HL-60 (cell line): ENCODE measurements around the gene SHKBP1.

Experiments
- DNase-seq, 2 experiments: peaks; one replicate each; pipeline ENCODE4 v3.0.0-alpha.2; 2010 to 2020; ENCODE audit warnings: low read depth in 1 of 2, low spot score in 1 of 2
- H3K27ac ChIP-seq: fragments of 250-450 bp; sonication (Bioruptor Pico); replicated peaks from 2 replicates; pipeline ENCODE4 v1.5.1; 2020; ENCODE audit warnings: mild to moderate bottlenecking, moderate library complexity
- H3K27me3 ChIP-seq: fragments of 250-450 bp; sonication (Bioruptor Pico); 2 replicates; pipeline ENCODE4 v1.5.1; 2021; ENCODE audit warnings: mild to moderate bottlenecking, moderate library complexity; ENCODE audit not compliant: insufficient read depth, poor library complexity, severe bottlenecking
- H3K4me3 ChIP-seq: replicated peaks from 2 replicates; pipeline ENCODE4 v1.5.1; 2011; ENCODE audit warnings: mild to moderate bottlenecking, control low read depth, low read length; ENCODE audit not compliant: insufficient read depth
- CTCF ChIP-seq: IDR thresholded peaks from one replicate; pipeline ENCODE4 v1.5.1; 2011; ENCODE audit warnings: low read length, control low read depth, inconsistent platforms; ENCODE audit not compliant: insufficient read depth
- GABPA ChIP-seq: IDR thresholded peaks from 2 replicates; pipeline ENCODE4 v1.6.1; 2012; ENCODE audit warnings: low read depth
- POLR2AphosphoS5 ChIP-seq: IDR thresholded peaks from 2 replicates; pipeline ENCODE4 v1.6.1; 2012; ENCODE audit warnings: low read depth
- SPI1 ChIP-seq: IDR thresholded peaks from 2 replicates; pipeline ENCODE4 v1.6.1; 2012; ENCODE audit warnings: low read depth, mild to moderate bottlenecking, borderline replicate concordance
- TF ChIP-seq, protein P1 (sequence below): IDR thresholded peaks from 2 replicates; pipeline ENCODE4 v1.6.1; 2012; ENCODE audit warnings: low read depth; ENCODE audit not compliant: insufficient replicate concordance

The SHKBP1 gene

DNA sequence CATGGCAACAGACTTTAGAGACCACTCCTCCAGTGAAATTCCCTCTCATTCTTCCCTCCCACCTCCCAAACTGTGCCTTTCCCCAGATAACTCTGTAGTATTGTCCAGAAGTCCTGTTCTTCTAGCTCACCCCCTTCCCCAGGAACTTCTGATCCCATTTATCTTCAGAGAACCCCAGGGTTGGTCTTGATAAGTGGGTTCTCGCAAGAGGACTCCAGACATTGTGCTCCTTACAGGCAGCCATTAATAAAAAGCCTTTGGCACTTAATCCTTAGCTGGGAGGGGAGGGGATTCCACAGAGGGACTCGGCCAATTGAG is 26.4 kb downstream of the SHKBP1 start:
- no peak overlapping the region for H3K4me3 ChIP-seq
- peaks cover 54% of the 10 kb centered on the region for H3K27me3 ChIP-seq
- H3K27ac ChIP-seq, result no peak overlapping the region
- TF ChIP-seq GABPA, result no peak
- TF ChIP-seq, protein P1, sequence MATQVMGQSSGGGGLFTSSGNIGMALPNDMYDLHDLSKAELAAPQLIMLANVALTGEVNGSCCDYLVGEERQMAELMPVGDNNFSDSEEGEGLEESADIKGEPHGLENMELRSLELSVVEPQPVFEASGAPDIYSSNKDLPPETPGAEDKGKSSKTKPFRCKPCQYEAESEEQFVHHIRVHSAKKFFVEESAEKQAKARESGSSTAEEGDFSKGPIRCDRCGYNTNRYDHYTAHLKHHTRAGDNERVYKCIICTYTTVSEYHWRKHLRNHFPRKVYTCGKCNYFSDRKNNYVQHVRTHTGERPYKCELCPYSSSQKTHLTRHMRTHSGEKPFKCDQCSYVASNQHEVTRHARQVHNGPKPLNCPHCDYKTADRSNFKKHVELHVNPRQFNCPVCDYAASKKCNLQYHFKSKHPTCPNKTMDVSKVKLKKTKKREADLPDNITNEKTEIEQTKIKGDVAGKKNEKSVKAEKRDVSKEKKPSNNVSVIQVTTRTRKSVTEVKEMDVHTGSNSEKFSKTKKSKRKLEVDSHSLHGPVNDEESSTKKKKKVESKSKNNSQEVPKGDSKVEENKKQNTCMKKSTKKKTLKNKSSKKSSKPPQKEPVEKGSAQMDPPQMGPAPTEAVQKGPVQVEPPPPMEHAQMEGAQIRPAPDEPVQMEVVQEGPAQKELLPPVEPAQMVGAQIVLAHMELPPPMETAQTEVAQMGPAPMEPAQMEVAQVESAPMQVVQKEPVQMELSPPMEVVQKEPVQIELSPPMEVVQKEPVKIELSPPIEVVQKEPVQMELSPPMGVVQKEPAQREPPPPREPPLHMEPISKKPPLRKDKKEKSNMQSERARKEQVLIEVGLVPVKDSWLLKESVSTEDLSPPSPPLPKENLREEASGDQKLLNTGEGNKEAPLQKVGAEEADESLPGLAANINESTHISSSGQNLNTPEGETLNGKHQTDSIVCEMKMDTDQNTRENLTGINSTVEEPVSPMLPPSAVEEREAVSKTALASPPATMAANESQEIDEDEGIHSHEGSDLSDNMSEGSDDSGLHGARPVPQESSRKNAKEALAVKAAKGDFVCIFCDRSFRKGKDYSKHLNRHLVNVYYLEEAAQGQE, result no peak
- TF ChIP-seq CTCF, result no peak
- no peak for TF ChIP-seq POLR2AphosphoS5
- TF ChIP-seq SPI1, result no peak
- DNase-seq, result no peak

DNA sequence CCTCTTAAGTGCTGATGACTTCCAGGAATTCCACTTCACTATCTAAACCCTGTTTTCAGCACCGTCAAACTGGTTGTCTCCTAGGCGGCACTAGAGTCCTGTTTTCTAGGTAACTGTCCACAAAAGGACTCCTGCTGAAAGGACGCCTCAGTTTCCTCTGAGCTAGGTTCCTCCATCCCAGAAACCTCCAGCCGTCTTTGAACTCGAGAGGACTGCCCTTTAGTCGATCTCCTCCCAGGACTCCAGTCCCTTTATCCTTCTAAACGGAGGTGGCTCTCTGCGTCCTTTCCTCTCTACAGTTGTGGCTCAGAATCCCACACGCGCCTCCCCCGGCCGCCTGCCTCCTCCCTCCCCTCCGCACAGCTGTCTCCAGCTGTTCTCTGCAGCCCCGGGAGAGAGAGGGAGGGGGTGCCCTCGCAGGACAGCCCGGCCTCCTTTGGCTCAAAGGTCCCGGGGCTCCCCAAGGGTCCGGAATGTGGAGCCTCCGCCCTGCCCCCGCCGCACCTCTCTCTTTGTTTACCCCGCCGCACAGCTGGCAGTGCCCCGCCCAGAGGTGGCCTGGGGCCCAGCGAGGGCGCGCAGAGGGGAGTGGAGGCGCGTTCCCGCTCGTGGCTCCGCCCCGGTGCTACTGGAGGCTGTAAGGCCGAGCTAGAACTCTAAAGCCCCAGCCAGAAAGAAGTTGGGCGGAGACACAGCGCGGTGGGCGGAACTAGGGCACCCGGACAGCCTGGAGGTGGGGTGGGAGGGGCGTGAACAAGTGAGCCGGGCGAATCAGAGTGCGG is 26.9 kb downstream of the SHKBP1 start:
- Histone ChIP-seq H3K27me3 (peaks cover 52% of the 10 kb centered on the region), H3K27ac (no peak overlapping the region), H3K4me3 (peak overlapping the region; percentile 42)
- peak; percentile 87 to 95 for DNase-seq
- no peak for TF ChIP-seq GABPA
- TF ChIP-seq, protein P1, result peak; percentile 28

- peaks cover 52% of the 10 kb centered on the region for H3K27me3 ChIP-seq
- no peak overlapping the region for H3K27ac ChIP-seq
- H3K4me3 ChIP-seq, result peak overlapping the region; percentile 42
- TF ChIP-seq POLR2AphosphoS5 (no peak), SPI1 (no peak), GABPA (no peak), CTCF (no peak)
- TF ChIP-seq, protein P1, result no peak
- no peak for DNase-seq
These were observed 27.5 kb downstream of the SHKBP1 start for GRCh38 chr19:40604171-40604646.
